SU-DHL-6 (cell line): ENCODE results near the gene KLF15.

Source experiments
- H2AFZ ChIP-seq: fragments of 200-600 bp; sonication (generic); 2 replicates; pipeline ENCODE4 v1.6.1; 2014; ENCODE audit warnings: low read depth, mild to moderate bottlenecking, moderate library complexity, mixed read lengths, antibody characterized with exemption, low read length; ENCODE audit not compliant: severe bottlenecking
- H3F3A ChIP-seq: fragments of 200-600 bp; shearing (Covaris generic); 2 replicates; pipeline ENCODE4 v1.6.0; 2016; ENCODE audit warnings: antibody characterized with exemption, mild to moderate bottlenecking; ENCODE audit not compliant: insufficient read depth
- H3K27ac ChIP-seq: fragments of 200-600 bp; sonication (generic); 2 replicates; pipeline ENCODE4 v1.5.1; 2016; ENCODE audit warnings: low read depth, mild to moderate bottlenecking, low read length, moderate library complexity, mixed read lengths
- H3K27me3 ChIP-seq: fragments of 200-600 bp; sonication (generic), shearing (Covaris generic); 2 replicates; pipeline ENCODE4 v1.6.0; 2014; ENCODE audit warnings: mild to moderate bottlenecking, low read length
- H3K36me3 ChIP-seq: fragments of 200-600 bp; sonication (generic); 2 replicates; pipeline ENCODE4 v1.6.1; 2014; ENCODE audit warnings: mild to moderate bottlenecking, low read length, mixed read lengths
- H3K4me2 ChIP-seq: fragments of 300-600, 200-600 bp; shearing (Covaris generic), sonication (generic); 2 replicates; pipeline ENCODE4 v1.6.0; 2014; ENCODE audit warnings: low read length, low read depth, mild to moderate bottlenecking; ENCODE audit not compliant: poor library complexity, severe bottlenecking
- H3K4me3 ChIP-seq: fragments of 200-600 bp; sonication (generic); 2 replicates; pipeline ENCODE4 v1.5.1; 2014; ENCODE audit warnings: antibody characterized with exemption, low read length, mild to moderate bottlenecking, mixed read lengths; ENCODE audit not compliant: insufficient read depth, poor library complexity, severe bottlenecking
- H3K79me2 ChIP-seq: fragments of 200-600 bp; sonication (generic); 2 replicates; pipeline ENCODE4 v1.6.1; 2014; ENCODE audit warnings: mild to moderate bottlenecking, low read length, moderate library complexity; ENCODE audit not compliant: insufficient read depth
- H3K9ac ChIP-seq: fragments of 200-600 bp; sonication (generic); 2 replicates; pipeline ENCODE4 v1.7.0; 2014; ENCODE audit warnings: mild to moderate bottlenecking, low read length
- H3K9me2 ChIP-seq: fragments of 200-600 bp; sonication (generic); replicated peaks from 2 replicates; pipeline ENCODE4 v1.6.1; 2014; ENCODE audit warnings: low read length; ENCODE audit not compliant: insufficient read depth
- H3K9me3 ChIP-seq: fragments of 200-600 bp; sonication (generic); 2 replicates; pipeline ENCODE4 v1.6.1; 2014; ENCODE audit warnings: low read length, mixed read lengths; ENCODE audit not compliant: insufficient read depth
- H4K20me1 ChIP-seq: fragments of 200-600 bp; sonication (generic); 2 replicates; pipeline ENCODE4 v1.6.1; 2014; ENCODE audit warnings: low read depth, mild to moderate bottlenecking, antibody characterized with exemption, low read length, moderate library complexity, mixed read lengths
- EZH2phosphoT487 ChIP-seq: fragments of 200-600 bp; sonication (generic), shearing (Covaris generic); conservative IDR thresholded peaks from 2 replicates; pipeline ENCODE4 v1.6.1; 2018; ENCODE audit warnings: mild to moderate bottlenecking, antibody characterized with exemption, low read length, moderate library complexity, mixed read lengths
- TF ChIP-seq, protein P1 (sequence below): fragments of 200-600 bp; sonication (generic); IDR thresholded peaks from one replicate; pipeline ENCODE4 v1.5.1; 2017; ENCODE audit warnings: antibody characterized with exemption, mild to moderate bottlenecking, low read length, moderate library complexity; ENCODE audit not compliant: insufficient read depth, poor library complexity, severe bottlenecking

KLF15 gene

DNA sequence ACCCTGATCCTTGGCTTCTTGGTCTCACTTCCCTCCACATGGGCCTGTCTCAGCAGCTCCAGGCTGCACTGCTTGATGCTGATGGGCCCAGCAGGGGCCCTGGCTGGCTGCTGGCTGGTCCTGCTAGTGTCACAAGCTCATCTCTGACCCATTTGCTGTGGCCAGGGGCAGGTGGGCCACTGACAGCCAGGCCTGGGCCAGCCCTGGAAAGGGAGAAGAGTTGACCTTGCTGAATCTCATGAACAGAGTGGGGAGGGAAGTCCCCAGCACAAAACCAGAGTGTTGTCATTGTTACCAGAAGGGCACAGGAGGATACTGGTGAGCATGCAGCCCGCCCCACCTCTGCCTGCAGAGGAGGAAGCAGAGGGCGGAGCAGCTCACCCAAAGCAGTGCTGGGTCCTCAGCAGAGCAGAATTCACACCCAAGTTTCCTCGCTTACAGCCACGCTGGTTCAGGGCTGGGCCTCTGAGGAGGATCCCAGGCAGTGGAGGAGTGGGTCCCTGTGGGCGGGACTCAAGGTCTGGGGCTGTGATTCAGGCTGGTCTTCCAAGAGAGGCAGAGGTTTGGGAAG, 7.6 kb upstream of the KLF15 start:
- Histone ChIP-seq H3K4me2 (no peak overlapping the region), H3K9me2 (no peaks in the 10 kb centered on the region)

GRCh38 chr3:126364130-126364695, 7.0 kb upstream of the KLF15 start:
- Histone ChIP-seq H4K20me1 (no peaks in the 10 kb centered on the region), H3K9me2 (no peaks in the 10 kb centered on the region), H2AFZ (no peak overlapping the region), H3K36me3 (no peaks in the 10 kb centered on the region), H3K79me2 (no peaks in the 10 kb centered on the region), H3K4me2 (no peak overlapping the region), H3K27me3 (no peaks in the 10 kb centered on the region), H3K4me3 (no peak overlapping the region), H3F3A (no peaks in the 10 kb centered on the region), H3K9me3 (no peaks in the 10 kb centered on the region), H3K9ac (no peak overlapping the region), H3K27ac (no peak overlapping the region)
- TF ChIP-seq EZH2phosphoT487 = no peak
- TF ChIP-seq, protein P1, sequence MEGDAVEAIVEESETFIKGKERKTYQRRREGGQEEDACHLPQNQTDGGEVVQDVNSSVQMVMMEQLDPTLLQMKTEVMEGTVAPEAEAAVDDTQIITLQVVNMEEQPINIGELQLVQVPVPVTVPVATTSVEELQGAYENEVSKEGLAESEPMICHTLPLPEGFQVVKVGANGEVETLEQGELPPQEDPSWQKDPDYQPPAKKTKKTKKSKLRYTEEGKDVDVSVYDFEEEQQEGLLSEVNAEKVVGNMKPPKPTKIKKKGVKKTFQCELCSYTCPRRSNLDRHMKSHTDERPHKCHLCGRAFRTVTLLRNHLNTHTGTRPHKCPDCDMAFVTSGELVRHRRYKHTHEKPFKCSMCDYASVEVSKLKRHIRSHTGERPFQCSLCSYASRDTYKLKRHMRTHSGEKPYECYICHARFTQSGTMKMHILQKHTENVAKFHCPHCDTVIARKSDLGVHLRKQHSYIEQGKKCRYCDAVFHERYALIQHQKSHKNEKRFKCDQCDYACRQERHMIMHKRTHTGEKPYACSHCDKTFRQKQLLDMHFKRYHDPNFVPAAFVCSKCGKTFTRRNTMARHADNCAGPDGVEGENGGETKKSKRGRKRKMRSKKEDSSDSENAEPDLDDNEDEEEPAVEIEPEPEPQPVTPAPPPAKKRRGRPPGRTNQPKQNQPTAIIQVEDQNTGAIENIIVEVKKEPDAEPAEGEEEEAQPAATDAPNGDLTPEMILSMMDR = no peak

More for the DNA sequence above, 7.6 kb upstream of the KLF15 start:
- H3K27ac ChIP-seq = no peak overlapping the region
- no peak for TF ChIP-seq EZH2phosphoT487
- TF ChIP-seq, protein P1 = no peak
- H3F3A ChIP-seq = no peaks in the 10 kb centered on the region
- no peaks in the 10 kb centered on the region for H3K36me3 ChIP-seq
- H3K9ac ChIP-seq = no peak overlapping the region
- H3K4me3 ChIP-seq = no peak overlapping the region
- H3K27me3 ChIP-seq = no peaks in the 10 kb centered on the region
- no peak overlapping the region for H2AFZ ChIP-seq
- H3K79me2 ChIP-seq = no peaks in the 10 kb centered on the region
- no peaks in the 10 kb centered on the region for H4K20me1 ChIP-seq
- no peaks in the 10 kb centered on the region for H3K9me3 ChIP-seq

- no peaks in the 10 kb centered on the region for H3F3A ChIP-seq
- H3K4me2 ChIP-seq = no peak overlapping the region
- no peaks in the 10 kb centered on the region for H4K20me1 ChIP-seq
- no peaks in the 10 kb centered on the region for H3K27me3 ChIP-seq
- TF ChIP-seq, protein P1 = no peak
- no peak for TF ChIP-seq EZH2phosphoT487
- no peak overlapping the region for H2AFZ ChIP-seq
- no peaks in the 10 kb centered on the region for H3K79me2 ChIP-seq
- H3K9ac ChIP-seq = no peak overlapping the region
- H3K9me2 ChIP-seq = no peaks in the 10 kb centered on the region
- no peaks in the 10 kb centered on the region for H3K9me3 ChIP-seq
- no peak overlapping the region for H3K4me3 ChIP-seq
- no peaks in the 10 kb centered on the region for H3K36me3 ChIP-seq
- H3K27ac ChIP-seq = no peak overlapping the region
Measured at GRCh38 chr3:126361211-126361610, 4.0 kb upstream of the KLF15 start.
